ENCODE data around the gene SENP1.

The SENP1 gene

GRCh38 chr12:48040354-48040753 lies 65.5 kb downstream of the SENP1 start:
- Histone ChIP-seq H3K27ac (ENCODE audit: low read depth, low read length) (no peak overlapping the region), H3K9ac (ENCODE audit: low read length) (no peak overlapping the region), H3K27me3 (ENCODE audit: low read length) (no peaks in the 10 kb centered on the region), H3K4me2 (ENCODE audit: low read depth, low read length, poor library complexity, severe bottlenecking) (no peak overlapping the region), H3K36me3 (ENCODE audit: low read length) (0 out of 2 replicates have a peak, but pooled peaks cover 4% of the 10 kb centered on the region), H3K9me2 (replicated peaks; ENCODE audit: insufficient read depth, low read length) (no peaks in the 10 kb centered on the region), H2AFZ (ENCODE audit: low read depth, low read length, severe bottlenecking) (no peak overlapping the region), H4K20me1 (ENCODE audit: low read depth, low read length) (no peaks in the 10 kb centered on the region), H3F3A (ENCODE audit: insufficient read depth) (no peaks in the 10 kb centered on the region), H3K79me2 (ENCODE audit: insufficient read depth, low read length) (no peaks in the 10 kb centered on the region), H3K9me3 (ENCODE audit: insufficient read depth, low read length) (no peaks in the 10 kb centered on the region), H3K4me3 (ENCODE audit: insufficient read depth, low read length, poor library complexity, severe bottlenecking) (no peak overlapping the region)
- TF ChIP-seq EZH2phosphoT487 (conservative IDR thresholded peaks at IDR 0.05; ENCODE audit: low read length) (no peak), CTCF (IDR thresholded peaks at IDR 0.05; ENCODE audit: insufficient read depth, low read length, poor library complexity, severe bottlenecking) (no peak)

- Histone ChIP-seq H3F3A (ENCODE audit: insufficient read depth) (no peaks in the 10 kb centered on the region), H3K4me2 (ENCODE audit: low read depth, low read length, poor library complexity, severe bottlenecking) (no peak overlapping the region), H3K9me3 (ENCODE audit: insufficient read depth, low read length) (no peaks in the 10 kb centered on the region), H3K36me3 (ENCODE audit: low read length) (0 out of 2 replicates have a peak, but pooled peaks cover 4% of the 10 kb centered on the region), H3K9ac (ENCODE audit: low read length) (no peak overlapping the region), H2AFZ (ENCODE audit: low read depth, low read length, severe bottlenecking) (no peak overlapping the region), H4K20me1 (ENCODE audit: low read depth, low read length) (no peaks in the 10 kb centered on the region), H3K27me3 (ENCODE audit: low read length) (no peaks in the 10 kb centered on the region), H3K79me2 (ENCODE audit: insufficient read depth, low read length) (no peaks in the 10 kb centered on the region), H3K9me2 (replicated peaks; ENCODE audit: insufficient read depth, low read length) (no peaks in the 10 kb centered on the region), H3K4me3 (ENCODE audit: insufficient read depth, low read length, poor library complexity, severe bottlenecking) (no peak overlapping the region), H3K27ac (ENCODE audit: low read depth, low read length) (no peak overlapping the region)
- TF ChIP-seq CTCF (IDR thresholded peaks at IDR 0.05; ENCODE audit: insufficient read depth, low read length, poor library complexity, severe bottlenecking) (no peak), EZH2phosphoT487 (conservative IDR thresholded peaks at IDR 0.05; ENCODE audit: low read length) (no peak)
These were observed 66.7 kb downstream of the SENP1 start for GRCh38 chr12:48039151-48039550.

- no peak for TF ChIP-seq EZH2phosphoT487 (conservative IDR thresholded peaks at IDR 0.05; ENCODE audit: low read length)
- no peak for TF ChIP-seq CTCF (IDR thresholded peaks at IDR 0.05; ENCODE audit: insufficient read depth, low read length, poor library complexity, severe bottlenecking)
- Histone ChIP-seq H3K36me3 (ENCODE audit: low read length) (no peaks in the 10 kb centered on the region), H4K20me1 (ENCODE audit: low read depth, low read length) (no peaks in the 10 kb centered on the region), H3K9me3 (ENCODE audit: insufficient read depth, low read length) (no peaks in the 10 kb centered on the region), H3K79me2 (ENCODE audit: insufficient read depth, low read length) (no peaks in the 10 kb centered on the region), H3F3A (ENCODE audit: insufficient read depth) (no peaks in the 10 kb centered on the region), H3K4me2 (ENCODE audit: low read depth, low read length, poor library complexity, severe bottlenecking) (no peak overlapping the region), H3K9me2 (replicated peaks; ENCODE audit: insufficient read depth, low read length) (no peaks in the 10 kb centered on the region), H3K9ac (ENCODE audit: low read length) (no peak overlapping the region), H3K4me3 (ENCODE audit: insufficient read depth, low read length, poor library complexity, severe bottlenecking) (no peak overlapping the region), H3K27me3 (ENCODE audit: low read length) (no peaks in the 10 kb centered on the region), H3K27ac (ENCODE audit: low read depth, low read length) (no peak overlapping the region), H2AFZ (ENCODE audit: low read depth, low read length, severe bottlenecking) (no peak overlapping the region)
These were observed 67.8 kb downstream of the SENP1 start for GRCh38 chr12:48038085-48038484.

Data from SU-DHL-6 (cell line).